HCT116 (cell line): Measurements from ENCODE around the gene KPRP. TPM values are rescaled to one million over a fixed set of nuclear protein-coding genes. Genes with fewer than 3 reads are reported as not detected.
A peak's percentile ranks its signal among the peaks of the same experiment; 100 is the strongest.

Experiments
- ATAC-seq: fragments of 200-7000 bp; cut with Tn5 transposase; 2 replicates; pipeline ENCODE4 v1.9.1; 2020; ENCODE audit warnings: mild to moderate bottlenecking, moderate library complexity
- BruUV-seq: library from RNA; stranded (reverse); fragments of 400-500 nt; replicated peaks from 2 replicates; lab custom pipeline; 2021; lab: Mats Ljungman, UMichigan
- CTCF ChIA-PET: fragments of 300-600 bp; sonication (Branson Sonifier 250); formaldehyde crosslinking; loops from one replicate; lab custom pipeline; 2021; ENCODE audit warnings: antibody characterized with exemption; lab: Charles Lee
- POLR2A ChIA-PET: fragments of 300-600, 350-600 bp; sonication (Branson Sonifier 250); formaldehyde crosslinking; loops from one replicate; lab custom pipeline; 2021; ENCODE audit warnings: antibody characterized with exemption; lab: Charles Lee
- RAD21 ChIA-PET, 2 experiments: fragments of 300-600 bp; sonication (Branson Sonifier 250); formaldehyde crosslinking; loops; one replicate each; lab custom pipeline; 2023; ENCODE audit warnings: low total read pairs in 2 of 2; ENCODE audit not compliant: uncharacterized antibody in 2 of 2, unreplicated experiment in 2 of 2, low non-redundant PET in 1 of 2; lab: Charles Lee
- DNase-seq: peaks from one replicate; pipeline ENCODE4 v3.0.0-alpha.2; 2010; ENCODE audit warnings: low read depth, low spot score
- H2AFZ ChIP-seq: fragments of 200-600 bp; shearing (Covaris generic), sonication (generic); 2 replicates; pipeline ENCODE4 v1.6.1; 2017; ENCODE audit warnings: low read depth, mixed run types, mixed read lengths, antibody characterized with exemption, low read length; ENCODE audit not compliant: poor library complexity, severe bottlenecking
- H3K27ac ChIP-seq: 2 replicates; pipeline ENCODE4 v1.5.1; 2012; ENCODE audit warnings: low read depth, low read length
- H3K27me3 ChIP-seq: fragments of 200-600 bp; sonication (generic); 2 replicates; pipeline ENCODE4 v1.6.1; 2016; ENCODE audit warnings: mixed run types, low read length, mixed read lengths; ENCODE audit not compliant: insufficient read depth
- H3K36me3 ChIP-seq, 2 experiments: fragments of 200-500 bp in 1 of 2; fragments of 200-600 bp in 1 of 2; sonication (Bioruptor generic) in 1 of 2; sonication (generic) in 1 of 2; 2 replicates each; pipeline versions ENCODE4 v1.5.1 to v1.6.1; 2014 to 2016; ENCODE audit warnings: low read length in 2 of 2, inconsistent platforms in 1 of 2, mixed read lengths in 1 of 2, mixed run types in 1 of 2; ENCODE audit not compliant: insufficient read depth in 2 of 2, control insufficient read depth in 1 of 2
- H3K4me1 ChIP-seq, 2 experiments: fragments of 200-600 bp in 1 of 2; sonication (generic) in 1 of 2; 2 replicates each; pipeline versions ENCODE4 v1.5.1 to v1.6.1; 2012 to 2017; ENCODE audit warnings: low read length in 2 of 2, inconsistent platforms in 1 of 2, mild to moderate bottlenecking in 1 of 2, mixed read lengths in 1 of 2, mixed run types in 1 of 2, moderate library complexity in 1 of 2; ENCODE audit not compliant: insufficient read depth in 2 of 2, control insufficient read depth in 1 of 2
- H3K4me2 ChIP-seq: fragments of 200-600 bp; sonication (generic); 2 replicates; pipeline ENCODE4 v1.6.1; 2017; ENCODE audit warnings: mixed run types, low read length, mixed read lengths
- H3K4me3 ChIP-seq, 2 experiments: fragments of 200-600 bp in 1 of 2; sonication (generic) in 1 of 2; replicated peaks in 1 of 2; 2 replicates each; pipeline ENCODE4 v1.5.1; 2011 to 2016; ENCODE audit warnings: low read length in 2 of 2, control low read depth in 1 of 2, low read depth in 1 of 2, mild to moderate bottlenecking in 1 of 2, mixed read lengths in 1 of 2, mixed run types in 1 of 2
- H3K79me2 ChIP-seq: fragments of 200-600 bp; sonication (generic); 2 replicates; pipeline ENCODE4 v1.6.1; 2017; ENCODE audit warnings: mild to moderate bottlenecking, mixed run types, low read length, moderate library complexity, mixed read lengths; ENCODE audit not compliant: insufficient read depth
- H3K9ac ChIP-seq: fragments of 200-600 bp; sonication (generic); 2 replicates; pipeline ENCODE4 v1.6.1; 2016; ENCODE audit warnings: low read length, mixed read lengths
- H3K9me2 ChIP-seq: fragments of 200-600 bp; sonication (generic), shearing (Covaris generic); 2 replicates; pipeline ENCODE4 v1.6.1; 2017; ENCODE audit warnings: mixed run types, mild to moderate bottlenecking, moderate library complexity; ENCODE audit not compliant: insufficient read depth
- H3K9me3 ChIP-seq, 2 experiments: fragments of 200-500 bp in 1 of 2; fragments of 200-600 bp in 1 of 2; sonication (Bioruptor generic) in 1 of 2; sonication (generic) in 1 of 2; 2 replicates each; pipeline ENCODE4 v1.6.1; 2014 to 2017; ENCODE audit warnings: low read length in 2 of 2, mixed read lengths in 2 of 2, inconsistent platforms in 1 of 2, low read depth in 1 of 2, mild to moderate bottlenecking in 1 of 2, mixed run types in 1 of 2, moderate library complexity in 1 of 2; ENCODE audit not compliant: control insufficient read depth in 1 of 2, insufficient read depth in 1 of 2
- H4K20me1 ChIP-seq: fragments of 200-600 bp; sonication (generic), shearing (Covaris generic); 2 replicates; pipeline ENCODE4 v1.6.1; 2017; ENCODE audit warnings: mixed run types, mild to moderate bottlenecking, moderate library complexity; ENCODE audit not compliant: insufficient read depth
- CEBPB ChIP-seq: IDR thresholded peaks from 2 replicates; pipeline ENCODE4 v1.6.1; 2012; ENCODE audit warnings: low read depth
- CTCF ChIP-seq, 3 experiments: fragments of 200-600 bp in 1 of 3; sonication (generic) in 1 of 3; IDR thresholded peaks in 2 of 3; conservative IDR thresholded peaks in 1 of 3; 2 replicates each; pipeline ENCODE4 v1.5.1; 2012 to 2017; ENCODE audit warnings: low read depth in 2 of 3, low read length in 2 of 3, antibody characterized with exemption in 1 of 3, borderline replicate concordance in 1 of 3, control low read depth in 1 of 3, mild to moderate bottlenecking in 1 of 3, mixed read lengths in 1 of 3, mixed run types in 1 of 3, moderate library complexity in 1 of 3; ENCODE audit not compliant: insufficient read depth in 1 of 3
- ELF1 ChIP-seq: IDR thresholded peaks from 2 replicates; pipeline ENCODE4 v1.6.1; 2012; ENCODE audit warnings: low read depth, borderline replicate concordance
- EZH2 ChIP-seq: fragments of 200-600 bp; sonication (generic); IDR thresholded peaks from 2 replicates; pipeline ENCODE4 v1.6.1; 2017; ENCODE audit warnings: antibody characterized with exemption, mixed run types
- JUND ChIP-seq: IDR thresholded peaks from 2 replicates; pipeline ENCODE4 v1.6.1; 2012
- RAD21 ChIP-seq: IDR thresholded peaks from 2 replicates; pipeline ENCODE4 v1.6.1; 2012; ENCODE audit warnings: low read depth, mild to moderate bottlenecking
- REST ChIP-seq: IDR thresholded peaks from 2 replicates; pipeline ENCODE4 v1.6.1; 2012; ENCODE audit warnings: low read depth
- SIN3A ChIP-seq: IDR thresholded peaks from 2 replicates; pipeline ENCODE4 v1.6.1; 2012; ENCODE audit warnings: low read depth
- SRF ChIP-seq: IDR thresholded peaks from 2 replicates; pipeline ENCODE4 v1.6.1; 2012; ENCODE audit warnings: low read depth
- YY1 ChIP-seq: IDR thresholded peaks from 2 replicates; pipeline ENCODE4 v1.6.1; 2011; ENCODE audit warnings: low read length, low read depth, moderate library complexity, mild to moderate bottlenecking; ENCODE audit not compliant: insufficient replicate concordance; ENCODE audit errors: extremely low read depth
- intact Hi-C: fragments of 100-400 bp; cut with micrococcal nuclease; formaldehyde crosslinking; loops from 2 replicates; pipeline ENCODE4 v1.10.0; 2022
- total RNA-seq: library from RNA; stranded (reverse); gene quantifications from one replicate; pipeline ENCODE4 v1.2.1, GENCODE V29; 2021; ENCODE audit not compliant: unreplicated experiment
- TF ChIP-seq, protein P1 (sequence below): IDR thresholded peaks from 2 replicates; pipeline ENCODE4 v1.6.1; 2011; ENCODE audit warnings: mild to moderate bottlenecking, low read length, moderate library complexity; ENCODE audit not compliant: insufficient replicate concordance; ENCODE audit errors: extremely low read depth
- TF ChIP-seq, protein P2 (sequence below): IDR thresholded peaks from 2 replicates; pipeline ENCODE4 v1.6.1; 2012

The KPRP gene
- total RNA-seq, 1 experiment from 2014 or later = not detected

GRCh38 chr1:152768847-152769533 lies 11.2 kb downstream of the KPRP start:
- Histone ChIP-seq H3K4me2 (no peak overlapping the region), H3K27me3 (peaks cover 17% of the 10 kb centered on the region), H3K36me3 (no peaks in the 10 kb centered on the region), H3K79me2 (no peaks in the 10 kb centered on the region), H3K9me2 (no peaks in the 10 kb centered on the region), H3K9ac (no peak overlapping the region), H4K20me1 (no peaks in the 10 kb centered on the region), H3K27ac (no peak overlapping the region)
- CTCF ChIA-PET = no interaction called here
- BruUV-seq = no TSS peak
- DNase-seq = no peak
- RAD21 ChIA-PET = no interaction called here
- intact Hi-C loops = no loop called here
- POLR2A ChIA-PET = no interaction called here
- peak; percentile 85 for TF ChIP-seq CEBPB
- TF ChIP-seq RAD21 = no peak
- no peak for TF ChIP-seq SRF
- TF ChIP-seq, all 23 proteins: peak for 1
- H3K9me3 ChIP-seq = no peaks in the 10 kb centered on the region
- H3K4me1 ChIP-seq = no peaks in the 10 kb centered on the region
- peak; percentile 44; the same call in 1 of the 2 replicates for ATAC-seq
- H2AFZ ChIP-seq = no peak overlapping the region
- H3K4me3 ChIP-seq = no peak overlapping the region

DNA sequence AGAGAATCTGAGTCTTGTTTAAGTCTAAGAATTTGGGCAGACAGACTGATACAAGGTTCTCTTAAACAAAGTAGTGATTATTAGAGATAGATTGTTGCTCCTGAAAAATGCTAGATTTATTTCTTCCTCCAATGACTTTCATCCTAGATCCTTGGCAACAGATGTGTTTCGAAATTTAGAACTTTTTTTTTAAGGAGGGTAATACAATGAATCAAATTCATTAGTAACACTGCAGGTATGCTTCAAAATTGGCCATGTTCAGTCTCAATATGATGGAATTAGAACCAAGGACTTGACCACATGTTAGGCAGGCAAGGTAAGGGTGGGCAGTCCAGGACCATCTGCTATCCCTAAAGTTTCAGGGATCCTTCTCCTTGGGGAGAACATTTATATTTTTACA lies 12.6 kb downstream of the KPRP start:
- no peak for DNase-seq
- no peaks in the 10 kb centered on the region for H3K9me3 ChIP-seq
- no peak overlapping the region for H3K4me2 ChIP-seq
- no TSS peak for BruUV-seq
- intact Hi-C loops = no loop called here
- no peak overlapping the region for H3K4me3 ChIP-seq
- H3K79me2 ChIP-seq = no peaks in the 10 kb centered on the region
- H2AFZ ChIP-seq = no peak overlapping the region
- peaks cover 9% of the 10 kb centered on the region for H3K27me3 ChIP-seq
- H4K20me1 ChIP-seq = no peaks in the 10 kb centered on the region
- H3K4me1 ChIP-seq = no peaks in the 10 kb centered on the region
- no peak for ATAC-seq
- H3K27ac ChIP-seq = no peak overlapping the region
- no peak overlapping the region for H3K9ac ChIP-seq
- CTCF ChIA-PET = no interaction called here
- POLR2A ChIA-PET = no interaction called here
- H3K36me3 ChIP-seq = no peaks in the 10 kb centered on the region
- TF ChIP-seq EZH2 (no peak), YY1 (no peak), JUND (no peak), REST (no peak), CTCF (IDR thresholded peaks at IDR 0.05 in 2 of 3, conservative IDR thresholded peaks at IDR 0.05 in 1 of 3; ENCODE audit: borderline replicate concordance in 1 of 3, insufficient read depth in 1 of 3, low read depth in 2 of 3, low read length in 2 of 3) (no peak), SIN3A (no peak), CEBPB (no peak), ELF1 (no peak)
- TF ChIP-seq, protein P1, sequence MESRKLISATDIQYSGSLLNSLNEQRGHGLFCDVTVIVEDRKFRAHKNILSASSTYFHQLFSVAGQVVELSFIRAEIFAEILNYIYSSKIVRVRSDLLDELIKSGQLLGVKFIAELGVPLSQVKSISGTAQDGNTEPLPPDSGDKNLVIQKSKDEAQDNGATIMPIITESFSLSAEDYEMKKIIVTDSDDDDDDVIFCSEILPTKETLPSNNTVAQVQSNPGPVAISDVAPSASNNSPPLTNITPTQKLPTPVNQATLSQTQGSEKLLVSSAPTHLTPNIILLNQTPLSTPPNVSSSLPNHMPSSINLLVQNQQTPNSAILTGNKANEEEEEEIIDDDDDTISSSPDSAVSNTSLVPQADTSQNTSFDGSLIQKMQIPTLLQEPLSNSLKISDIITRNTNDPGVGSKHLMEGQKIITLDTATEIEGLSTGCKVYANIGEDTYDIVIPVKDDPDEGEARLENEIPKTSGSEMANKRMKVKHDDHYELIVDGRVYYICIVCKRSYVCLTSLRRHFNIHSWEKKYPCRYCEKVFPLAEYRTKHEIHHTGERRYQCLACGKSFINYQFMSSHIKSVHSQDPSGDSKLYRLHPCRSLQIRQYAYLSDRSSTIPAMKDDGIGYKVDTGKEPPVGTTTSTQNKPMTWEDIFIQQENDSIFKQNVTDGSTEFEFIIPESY = no peak
- TF ChIP-seq, protein P2, sequence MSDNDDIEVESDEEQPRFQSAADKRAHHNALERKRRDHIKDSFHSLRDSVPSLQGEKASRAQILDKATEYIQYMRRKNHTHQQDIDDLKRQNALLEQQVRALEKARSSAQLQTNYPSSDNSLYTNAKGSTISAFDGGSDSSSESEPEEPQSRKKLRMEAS = no peak
- H3K9me2 ChIP-seq = no peaks in the 10 kb centered on the region
- RAD21 ChIA-PET = no interaction called here
